H9 (cell line): Measurements from ENCODE around the gene ABR. TPM values are rescaled to one million over a fixed set of nuclear protein-coding genes. Genes with fewer than 3 reads are reported as not detected.

ENCODE experiments used
- DNase-seq: peaks from one replicate; pipeline ENCODE4 v3.0.0-alpha.2; 2017
- H2AFZ ChIP-seq: one replicate; pipeline ENCODE4 v1.6.1; 2013; ENCODE audit warnings: mild to moderate bottlenecking, low read length, control low read depth, moderate library complexity
- H2AK5ac ChIP-seq: 2 replicates; pipeline ENCODE4 v1.6.1; 2013; ENCODE audit warnings: low read length, control low read depth, mixed read lengths; ENCODE audit not compliant: insufficient read length
- H2BK120ac ChIP-seq: one replicate; pipeline ENCODE4 v1.6.1; 2013; ENCODE audit warnings: low read depth, mild to moderate bottlenecking, low read length, control low read depth, inconsistent platforms; ENCODE audit not compliant: poor library complexity, severe bottlenecking
- H2BK12ac ChIP-seq: 2 replicates; pipeline ENCODE4 v1.6.1; 2013; ENCODE audit warnings: low read length, control low read depth, mixed read lengths, low read depth; ENCODE audit not compliant: insufficient read length
- H2BK15ac ChIP-seq: 2 replicates; pipeline ENCODE4 v1.6.1; 2013; ENCODE audit warnings: low read depth, low read length, control low read depth
- H2BK20ac ChIP-seq: one replicate; pipeline ENCODE4 v1.6.1; 2013; ENCODE audit warnings: low read depth, mild to moderate bottlenecking, low read length, control low read depth, inconsistent platforms; ENCODE audit not compliant: poor library complexity, severe bottlenecking
- H2BK5ac ChIP-seq: 2 replicates; pipeline ENCODE4 v1.6.1; 2013; ENCODE audit warnings: low read length, control low read depth, mixed read lengths; ENCODE audit not compliant: insufficient read length
- H3K14ac ChIP-seq: 2 replicates; pipeline ENCODE4 v1.6.1; 2013; ENCODE audit warnings: low read length, control low read depth; ENCODE audit not compliant: insufficient read depth
- H3K18ac ChIP-seq: 2 replicates; pipeline ENCODE4 v1.6.1; 2013; ENCODE audit warnings: low read depth, mild to moderate bottlenecking, mixed read lengths, low read length, control low read depth; ENCODE audit not compliant: insufficient read length
- H3K23ac ChIP-seq: 2 replicates; pipeline ENCODE4 v1.6.1; 2013; ENCODE audit warnings: low read length, control low read depth, mixed read lengths, low read depth; ENCODE audit not compliant: insufficient read length
- H3K23me2 ChIP-seq: 2 replicates; pipeline ENCODE4 v1.6.1; 2013; ENCODE audit warnings: low read depth, mild to moderate bottlenecking, mixed read lengths, low read length, control low read depth; ENCODE audit not compliant: insufficient read length, poor library complexity, severe bottlenecking
- H3K27ac ChIP-seq: 2 replicates; pipeline ENCODE4 v1.5.1; 2013; ENCODE audit warnings: low read length, control low read depth, mixed read lengths, low read depth; ENCODE audit not compliant: insufficient read length
- H3K27me3 ChIP-seq: 2 replicates; pipeline ENCODE4 v1.6.1; 2013; ENCODE audit warnings: low read length, control low read depth, inconsistent platforms; ENCODE audit not compliant: insufficient read depth
- H3K4ac ChIP-seq: 2 replicates; pipeline ENCODE4 v1.6.1; 2013; ENCODE audit warnings: low read depth, mild to moderate bottlenecking, control low read depth, inconsistent platforms, low read length, moderate library complexity
- H3K4me1 ChIP-seq: 2 replicates; pipeline ENCODE4 v1.6.1; 2013; ENCODE audit warnings: low read length, control low read depth, inconsistent platforms; ENCODE audit not compliant: insufficient read depth
- H3K4me2 ChIP-seq: 2 replicates; pipeline ENCODE4 v1.6.1; 2013; ENCODE audit warnings: low read length, control low read depth, mixed read lengths; ENCODE audit not compliant: insufficient read length, insufficient read depth
- H3K56ac ChIP-seq: 2 replicates; pipeline ENCODE4 v1.6.1; 2013; ENCODE audit warnings: low read depth, mild to moderate bottlenecking, mixed read lengths, low read length, control low read depth; ENCODE audit not compliant: insufficient read length
- H3K79me1 ChIP-seq: 2 replicates; pipeline ENCODE4 v1.6.1; 2013; ENCODE audit warnings: low read depth, mild to moderate bottlenecking, moderate library complexity, low read length, control low read depth, inconsistent platforms; ENCODE audit not compliant: insufficient read depth, poor library complexity, severe bottlenecking
- H3K79me2 ChIP-seq: 2 replicates; pipeline ENCODE4 v1.6.1; 2013; ENCODE audit warnings: low read length, control low read depth, inconsistent platforms; ENCODE audit not compliant: insufficient read depth
- H3K9ac ChIP-seq: 2 replicates; pipeline ENCODE4 v1.6.1; 2013; ENCODE audit warnings: low read length, control low read depth, mixed read lengths; ENCODE audit not compliant: insufficient read length; ENCODE audit errors: extremely low read depth
- H3K9me3 ChIP-seq: one replicate; pipeline ENCODE4 v1.6.1; 2013; ENCODE audit warnings: low read depth, low read length, inconsistent platforms; ENCODE audit not compliant: control insufficient read depth
- H3T11ph ChIP-seq: one replicate; pipeline ENCODE4 v1.6.1; 2013; ENCODE audit warnings: mild to moderate bottlenecking, low read length, control low read depth, inconsistent platforms
- H4K20me1 ChIP-seq: one replicate; pipeline ENCODE4 v1.6.1; 2013; ENCODE audit not compliant: control insufficient read depth, insufficient read length, insufficient read depth
- H4K5ac ChIP-seq: 2 replicates; pipeline ENCODE4 v1.6.1; 2013; ENCODE audit warnings: low read depth, mild to moderate bottlenecking, mixed read lengths, low read length, control low read depth; ENCODE audit not compliant: insufficient read length
- H4K8ac ChIP-seq: replicated peaks from 2 replicates; pipeline ENCODE4 v1.6.1; 2013; ENCODE audit warnings: low read length, control low read depth, mixed read lengths, low read depth; ENCODE audit not compliant: insufficient read length
- H4K91ac ChIP-seq: 2 replicates; pipeline ENCODE4 v1.6.1; 2013; ENCODE audit warnings: low read depth, mild to moderate bottlenecking, moderate library complexity, mixed read lengths, low read length, control low read depth; ENCODE audit not compliant: insufficient read length
- H3K27ac Mint-ChIP-seq, 3 experiments: 2 replicates in 2 of 3; 3 replicates in 1 of 3; pipeline ENCODE4 v1.8.0; 2020 to 2021; ENCODE audit warnings: mixed read lengths in 3 of 3, mild to moderate bottlenecking in 1 of 3, moderate library complexity in 1 of 3
- H3K27me3 Mint-ChIP-seq: 2 replicates; pipeline ENCODE4 v1.8.0; 2021; ENCODE audit warnings: low read depth, mild to moderate bottlenecking, moderate library complexity, mixed read lengths
- H3K36me3 Mint-ChIP-seq, 3 experiments: 2 replicates in 2 of 3; 3 replicates in 1 of 3; pipeline ENCODE4 v1.8.0; 2020 to 2021; ENCODE audit warnings: low read depth in 3 of 3, mixed read lengths in 3 of 3; ENCODE audit not compliant: insufficient read depth in 1 of 3
- H3K4me1 Mint-ChIP-seq, 2 experiments: 2 replicates each; pipeline ENCODE4 v1.8.0; 2020; ENCODE audit warnings: mixed read lengths in 2 of 2
- H3K4me3 Mint-ChIP-seq, 2 experiments: 2 replicates in 1 of 2; 3 replicates in 1 of 2; pipeline ENCODE4 v1.8.0; 2020 to 2021; ENCODE audit warnings: mild to moderate bottlenecking in 2 of 2, mixed read lengths in 2 of 2, moderate library complexity in 1 of 2
- H3K9me3 Mint-ChIP-seq, 2 experiments: 2 replicates in 1 of 2; 3 replicates in 1 of 2; pipeline ENCODE4 v1.8.0; 2020; ENCODE audit warnings: mild to moderate bottlenecking in 2 of 2, mixed read lengths in 2 of 2, moderate library complexity in 1 of 2
- CTCF ChIP-seq: fragments of 200-600 bp; sonication (generic); conservative IDR thresholded peaks from 3 replicates; pipeline ENCODE4 v1.8.0; 2021; ENCODE audit warnings: antibody characterized with exemption, mild to moderate bottlenecking
- WGBS: extraction: QIAGEN DNeasy Blood & Tissue Kit; methylation state at CpG from one replicate; pipeline ENCODE4 v1.1.7; 2013; ENCODE audit warnings: missing lambda C conversion rate, low lambda C conversion rate, mixed read lengths; ENCODE audit not compliant: insufficient read length; ENCODE audit errors: extremely low coverage; 5-methylcytosine and 5-hydroxymethylcytosine counted together
- total RNA-seq: library from RNA; stranded (reverse); gene quantifications from 2 replicates; pipeline ENCODE4 v1.2.1, GENCODE V29; 2021

The ABR gene
- total RNA-seq, 1 experiment from 2014 or later, result 34.7 TPM

- Histone ChIP-seq H3K23me2 (no peaks in the 10 kb centered on the region), H2AK5ac (no peak overlapping the region), H3K23ac (no peak overlapping the region), H3K27me3 (no peaks in the 10 kb centered on the region), H3K9me3 (no peaks in the 10 kb centered on the region), H3K79me2 (no peaks in the 10 kb centered on the region), H4K8ac (no peak overlapping the region), H3K4me2 (no peak overlapping the region), H3K18ac (no peak overlapping the region), H2BK120ac (no peak overlapping the region), H2BK20ac (no peak overlapping the region), H2AFZ (no peak overlapping the region), H3K79me1 (no peaks in the 10 kb centered on the region), H2BK12ac (no peak overlapping the region), H3K4ac (no peak overlapping the region), H3K4me1 (no peaks in the 10 kb centered on the region), H2BK15ac (no peak overlapping the region), H4K20me1 (no peaks in the 10 kb centered on the region), H3T11ph (no peak overlapping the region), H3K56ac (no peak overlapping the region), H3K27ac (no peak overlapping the region), H4K5ac (no peak overlapping the region), H3K14ac (no peak overlapping the region), H4K91ac (no peak overlapping the region), H3K9ac (no peak overlapping the region), H2BK5ac (no peak overlapping the region)
- no peak overlapping the region; a peak in 1 of 7 replicates for H3K27ac Mint-ChIP-seq
- H3K27me3 Mint-ChIP-seq, result no peaks in the 10 kb centered on the region; the same call in 1 of the 2 replicates
- no CpG with 5 or more reads among the region's 22 CpGs for WGBS
- no peaks in the 10 kb centered on the region; a peak in 1 of 4 replicates for H3K4me1 Mint-ChIP-seq
- no peak for TF ChIP-seq CTCF
- peaks cover 0 to 4% (median 3%) of the 10 kb centered on the region in 3 experiments; a peak in 2 of 7 replicates for H3K36me3 Mint-ChIP-seq
- DNase-seq, result no peak
- H3K4me3 Mint-ChIP-seq, result no peak overlapping the region
- H3K9me3 Mint-ChIP-seq, result no peaks in the 10 kb centered on the region
These were observed 10.4 kb downstream of the ABR start for GRCh38 chr17:1169221-1169928.
